ENCODE measurements around the gene NOL3.

NOL3 gene

DNA sequence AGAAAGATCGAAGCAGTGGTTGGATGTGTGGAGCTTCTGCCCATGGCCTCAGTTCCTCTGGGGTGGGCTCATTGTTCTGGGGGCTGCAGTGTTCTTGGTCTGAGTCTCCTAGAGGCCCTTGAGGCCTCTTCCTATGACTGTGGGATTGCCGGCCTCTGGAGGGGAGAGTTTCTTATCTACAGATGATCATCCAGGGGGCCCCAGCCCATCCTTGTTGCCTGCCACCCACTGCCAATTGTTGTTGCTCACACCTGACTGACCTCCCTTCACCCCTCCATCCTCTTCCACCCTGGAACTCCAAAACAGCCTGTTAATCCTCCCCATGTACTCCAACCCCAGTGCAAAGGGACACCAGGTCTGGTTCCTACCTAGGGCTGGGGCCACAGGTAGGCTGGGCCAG lies 25.4 kb upstream of the NOL3 start:
- Histone ChIP-seq H3K18ac (ENCODE audit: low read depth in 1 of 2, low read length in 2 of 2) (no peak overlapping the region), H2BK120ac (ENCODE audit: low read depth, low read length) (no peak overlapping the region), H4K91ac (ENCODE audit: low read length) (no peak overlapping the region), H3K36me3 (ENCODE audit: control insufficient read depth in 1 of 2, insufficient read depth in 2 of 2, low read depth in 1 of 2, low read length in 2 of 2) (peaks cover 88 to 95% of the 10 kb centered on the region in 2 experiments), H2BK5ac (ENCODE audit: low read depth, low read length, poor library complexity, severe bottlenecking) (no peak overlapping the region), H3K4me3 (ENCODE audit: insufficient read depth in 1 of 2, low read depth in 1 of 2, low read length in 2 of 2) (no peak overlapping the region), H3K23ac (ENCODE audit: low read length in 2 of 2) (no peak overlapping the region), H3K4ac (ENCODE audit: low read depth in 1 of 2, low read length in 2 of 2) (no peak overlapping the region), H3K9ac (ENCODE audit: low read length) (no peak overlapping the region), H2BK15ac (ENCODE audit: low read depth, poor library complexity, severe bottlenecking) (no peak overlapping the region), H2AFZ (ENCODE audit: low read depth, low read length) (no peak overlapping the region), H3K27me3 (ENCODE audit: control insufficient read depth in 1 of 2, insufficient read depth in 1 of 2, low read length in 2 of 2) (no peaks in the 10 kb centered on the region), H3K14ac (ENCODE audit: low read length in 2 of 2) (no peak overlapping the region), H3K4me1 (ENCODE audit: control insufficient read depth, insufficient read depth, low read depth, low read length) (peaks cover 12% of the 10 kb centered on the region), H3K4me2 (ENCODE audit: low read length, poor library complexity, severe bottlenecking) (no peak overlapping the region), H3K27ac (ENCODE audit: low read length, poor library complexity, severe bottlenecking) (no peak overlapping the region), H3K79me1 (replicated peaks; ENCODE audit: low read length, poor library complexity, severe bottlenecking) (peaks cover 9% of the 10 kb centered on the region), H3K9me3 (ENCODE audit: control insufficient read depth, low read length) (no peaks in the 10 kb centered on the region), H4K8ac (ENCODE audit: low read length) (no peak overlapping the region), H2BK12ac (ENCODE audit: low read length in 2 of 2) (no peak overlapping the region), H2AK5ac (ENCODE audit: low read length, severe bottlenecking) (no peak overlapping the region)
- no peak for DNase-seq
- 86% methylated on average over 2 of the region's 2 CpGs for WGBS

DNA sequence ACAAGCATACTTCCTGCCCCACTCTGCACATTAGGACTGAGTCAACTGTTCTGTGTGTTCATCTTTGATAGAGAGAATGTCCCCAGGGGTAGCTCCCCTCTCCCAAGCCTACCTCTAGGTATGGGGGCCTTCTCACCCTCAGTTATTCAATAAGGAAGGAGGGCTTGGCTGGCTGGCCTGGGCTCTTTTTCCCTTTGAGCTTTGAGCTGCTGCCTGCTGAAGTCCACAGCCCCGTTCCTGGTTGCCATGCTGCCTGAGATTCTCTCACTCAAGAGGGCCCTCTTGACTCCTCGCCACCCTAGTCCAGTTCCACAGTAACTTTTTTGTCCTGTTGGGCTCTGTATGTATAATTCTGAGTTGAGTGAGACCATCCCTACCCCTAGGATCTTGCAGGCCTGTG lies 24.6 kb upstream of the NOL3 start:
- no peaks in the 10 kb centered on the region for H3K27me3 ChIP-seq (ENCODE audit: control insufficient read depth in 1 of 2, insufficient read depth in 1 of 2, low read length in 2 of 2)
- H4K8ac ChIP-seq (ENCODE audit: low read length), result no peak overlapping the region
- no peak overlapping the region for H3K4me3 ChIP-seq (ENCODE audit: insufficient read depth in 1 of 2, low read depth in 1 of 2, low read length in 2 of 2)
- H2BK12ac ChIP-seq (ENCODE audit: low read length in 2 of 2), result no peak overlapping the region
- no peak overlapping the region for H2AK5ac ChIP-seq (ENCODE audit: low read length, severe bottlenecking)
- no peak overlapping the region for H3K14ac ChIP-seq (ENCODE audit: low read length in 2 of 2)
- H2BK120ac ChIP-seq (ENCODE audit: low read depth, low read length), result no peak overlapping the region
- H2BK5ac ChIP-seq (ENCODE audit: low read depth, low read length, poor library complexity, severe bottlenecking), result no peak overlapping the region
- no peak overlapping the region for H2AFZ ChIP-seq (ENCODE audit: low read depth, low read length)
- peaks cover 10% of the 10 kb centered on the region for H3K79me1 ChIP-seq (replicated peaks; ENCODE audit: low read length, poor library complexity, severe bottlenecking)
- H2BK15ac ChIP-seq (ENCODE audit: low read depth, poor library complexity, severe bottlenecking), result no peak overlapping the region
- no peak overlapping the region for H3K4ac ChIP-seq (ENCODE audit: low read depth in 1 of 2, low read length in 2 of 2)
- DNase-seq, result no peak
- no peaks in the 10 kb centered on the region for H3K9me3 ChIP-seq (ENCODE audit: control insufficient read depth, low read length)
- H4K91ac ChIP-seq (ENCODE audit: low read length), result no peak overlapping the region
- H3K27ac ChIP-seq (ENCODE audit: low read length, poor library complexity, severe bottlenecking), result no peak overlapping the region
- peaks cover 84 to 87% of the 10 kb centered on the region in 2 experiments for H3K36me3 ChIP-seq (ENCODE audit: control insufficient read depth in 1 of 2, insufficient read depth in 2 of 2, low read depth in 1 of 2, low read length in 2 of 2)
- 100% methylated on average over 1 of the region's 2 CpGs for WGBS
- no peak overlapping the region for H3K4me2 ChIP-seq (ENCODE audit: low read length, poor library complexity, severe bottlenecking)
- H3K18ac ChIP-seq (ENCODE audit: low read depth in 1 of 2, low read length in 2 of 2), result no peak overlapping the region
- H3K4me1 ChIP-seq (ENCODE audit: control insufficient read depth, insufficient read depth, low read depth, low read length), result peaks cover 20% of the 10 kb centered on the region
- no peak overlapping the region for H3K9ac ChIP-seq (ENCODE audit: low read length)
- H3K23ac ChIP-seq (ENCODE audit: low read length in 2 of 2), result no peak overlapping the region

DNA sequence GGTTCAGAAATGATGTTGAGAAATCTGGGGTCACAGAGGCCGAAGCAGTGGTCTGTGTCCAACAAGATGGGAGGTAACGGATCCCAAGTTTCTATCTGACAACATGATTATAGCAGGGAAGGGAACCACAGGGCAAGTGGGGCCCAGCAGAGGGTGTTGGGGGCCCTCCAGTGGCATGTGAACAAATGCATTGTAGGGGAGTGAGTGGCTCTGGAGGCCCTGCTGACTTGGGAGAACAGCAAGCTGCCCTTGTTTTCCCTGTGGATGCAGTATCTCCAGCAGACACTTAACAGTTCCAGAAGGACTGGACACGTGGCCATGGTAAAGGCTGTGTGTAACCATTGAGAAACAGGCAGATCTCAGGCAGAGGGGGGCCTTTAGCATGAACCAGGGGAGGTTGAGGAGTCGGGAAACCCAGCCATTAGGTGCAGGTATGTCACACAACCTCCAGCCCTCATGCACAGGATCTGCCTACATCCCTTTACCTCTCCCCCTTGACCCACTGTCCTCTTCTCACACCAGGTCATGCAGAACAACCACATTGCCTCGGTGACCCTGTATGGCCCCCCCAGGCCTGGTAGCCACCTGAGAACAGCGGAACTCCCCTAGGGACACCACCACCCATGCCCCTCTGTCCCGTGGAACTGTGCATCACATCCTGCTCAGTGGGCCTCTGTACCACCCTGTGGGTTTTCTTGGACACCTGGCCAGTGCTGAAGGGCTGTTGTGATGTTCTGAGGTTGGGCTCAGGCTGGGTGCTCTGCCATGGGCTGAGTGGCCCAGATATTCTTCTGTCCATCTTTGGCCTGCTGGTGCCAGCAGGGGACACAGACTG lies 23.6 kb upstream of the NOL3 start:
- DNase-seq, result no peak
- no peak overlapping the region for H2AFZ ChIP-seq (ENCODE audit: low read depth, low read length)
- WGBS, result 96% methylated on average over 7 of the region's 7 CpGs

DNA sequence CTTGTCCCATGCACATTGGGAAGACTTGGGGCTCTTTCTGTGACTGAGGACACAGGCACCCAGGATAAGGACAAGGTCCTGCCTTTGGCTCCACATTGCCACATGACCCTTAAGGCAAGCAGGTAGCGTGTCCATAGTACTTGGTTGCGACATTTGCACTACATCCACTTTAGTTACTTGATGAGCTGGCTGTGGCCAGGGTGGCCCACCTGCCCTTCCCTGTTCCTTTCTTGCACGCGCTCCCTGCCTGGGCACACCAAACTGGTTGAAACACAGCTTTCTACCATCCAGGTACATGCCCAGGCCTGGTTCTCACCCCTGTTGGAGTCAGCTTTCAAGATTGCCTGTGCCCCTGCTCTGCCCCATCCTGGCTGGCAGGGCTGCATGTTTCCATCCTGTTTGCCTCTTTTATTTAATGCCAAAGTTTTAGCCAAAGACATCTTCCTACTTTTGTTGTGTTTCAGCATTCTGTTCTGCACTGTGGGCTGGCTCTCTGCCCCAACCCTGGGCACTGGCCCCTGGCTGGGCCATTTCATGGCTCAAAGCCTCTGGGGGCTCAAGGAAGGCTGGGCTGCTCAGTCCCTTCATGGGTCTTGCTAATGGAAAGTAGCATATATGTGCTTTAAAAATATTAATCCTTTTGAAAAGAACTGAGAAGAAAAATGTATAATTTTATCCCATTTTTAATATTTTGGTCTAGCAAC lies 22.7 kb upstream of the NOL3 start:
- no peak for DNase-seq
- Histone ChIP-seq H2BK12ac (ENCODE audit: low read length in 2 of 2) (no peak overlapping the region), H3K18ac (ENCODE audit: low read depth in 1 of 2, low read length in 2 of 2) (no peak overlapping the region), H3K9me3 (ENCODE audit: control insufficient read depth, low read length) (no peaks in the 10 kb centered on the region), H3K36me3 (ENCODE audit: control insufficient read depth in 1 of 2, insufficient read depth in 2 of 2, low read depth in 1 of 2, low read length in 2 of 2) (peaks cover 66 to 68% of the 10 kb centered on the region in 2 experiments), H2AFZ (ENCODE audit: low read depth, low read length) (no peak overlapping the region), H2BK120ac (ENCODE audit: low read depth, low read length) (no peak overlapping the region), H3K4me1 (ENCODE audit: control insufficient read depth, insufficient read depth, low read depth, low read length) (peaks cover 26% of the 10 kb centered on the region), H4K91ac (ENCODE audit: low read length) (peak overlapping the region; percentile 35), H2AK5ac (ENCODE audit: low read length, severe bottlenecking) (no peak overlapping the region), H3K27me3 (ENCODE audit: control insufficient read depth in 1 of 2, insufficient read depth in 1 of 2, low read length in 2 of 2) (peaks cover 0 to under 1% of the 10 kb centered on the region in 2 experiments), H3K79me1 (replicated peaks; ENCODE audit: low read length, poor library complexity, severe bottlenecking) (peaks cover 10% of the 10 kb centered on the region), H3K4me2 (ENCODE audit: low read length, poor library complexity, severe bottlenecking) (no peak overlapping the region), H3K23ac (ENCODE audit: low read length in 2 of 2) (no peak overlapping the region), H3K27ac (ENCODE audit: low read length, poor library complexity, severe bottlenecking) (peak overlapping the region; percentile 13), H2BK5ac (ENCODE audit: low read depth, low read length, poor library complexity, severe bottlenecking) (no peak overlapping the region), H3K4ac (ENCODE audit: low read depth in 1 of 2, low read length in 2 of 2) (no peak overlapping the region), H3K9ac (ENCODE audit: low read length) (no peak overlapping the region), H2BK15ac (ENCODE audit: low read depth, poor library complexity, severe bottlenecking) (no peak overlapping the region), H3K4me3 (ENCODE audit: insufficient read depth in 1 of 2, low read depth in 1 of 2, low read length in 2 of 2) (no peak overlapping the region), H4K8ac (ENCODE audit: low read length) (no peak overlapping the region), H3K14ac (ENCODE audit: low read length in 2 of 2) (no peak overlapping the region)
- 100% methylated on average over 4 of the region's 4 CpGs for WGBS

More for the DNA sequence above, 23.6 kb upstream of the NOL3 start:
- Histone ChIP-seq H3K14ac (ENCODE audit: low read length in 2 of 2) (no peak overlapping the region), H2BK120ac (ENCODE audit: low read depth, low read length) (no peak overlapping the region), H3K27ac (ENCODE audit: low read length, poor library complexity, severe bottlenecking) (no peak overlapping the region), H3K4me1 (ENCODE audit: control insufficient read depth, insufficient read depth, low read depth, low read length) (peaks cover 26% of the 10 kb centered on the region), H3K4me2 (ENCODE audit: low read length, poor library complexity, severe bottlenecking) (no peak overlapping the region), H2BK15ac (ENCODE audit: low read depth, poor library complexity, severe bottlenecking) (no peak overlapping the region), H4K8ac (ENCODE audit: low read length) (no peak overlapping the region), H4K91ac (ENCODE audit: low read length) (peak overlapping the region; percentile 2), H2BK12ac (ENCODE audit: low read length in 2 of 2) (no peak overlapping the region), H3K36me3 (ENCODE audit: control insufficient read depth in 1 of 2, insufficient read depth in 2 of 2, low read depth in 1 of 2, low read length in 2 of 2) (peaks cover 74 to 77% of the 10 kb centered on the region in 2 experiments), H3K79me1 (replicated peaks; ENCODE audit: low read length, poor library complexity, severe bottlenecking) (peaks cover 10% of the 10 kb centered on the region), H3K27me3 (ENCODE audit: control insufficient read depth in 1 of 2, insufficient read depth in 1 of 2, low read length in 2 of 2) (no peaks in the 10 kb centered on the region), H3K4me3 (ENCODE audit: insufficient read depth in 1 of 2, low read depth in 1 of 2, low read length in 2 of 2) (no peak overlapping the region), H3K4ac (ENCODE audit: low read depth in 1 of 2, low read length in 2 of 2) (no peak overlapping the region), H3K9ac (ENCODE audit: low read length) (no peak overlapping the region), H3K18ac (ENCODE audit: low read depth in 1 of 2, low read length in 2 of 2) (no peak overlapping the region), H2BK5ac (ENCODE audit: low read depth, low read length, poor library complexity, severe bottlenecking) (no peak overlapping the region), H3K9me3 (ENCODE audit: control insufficient read depth, low read length) (no peaks in the 10 kb centered on the region), H2AK5ac (ENCODE audit: low read length, severe bottlenecking) (no peak overlapping the region), H3K23ac (ENCODE audit: low read length in 2 of 2) (no peak overlapping the region)
